ENCODE data around the gene GMDS.

GMDS gene

GRCh38 chr6:2004888-2005287 is 240.5 kb downstream of the GMDS start:
- no peak for TF ChIP-seq CTCF (IDR thresholded peaks at IDR 0.05; ENCODE audit: low read depth, low read length)
- no peak for DNase-seq (ENCODE audit: extremely low read depth, low read depth)

GRCh38 chr6:2000962-2001361 is 244.4 kb downstream of the GMDS start:
- no peak for TF ChIP-seq CTCF (IDR thresholded peaks at IDR 0.05; ENCODE audit: low read depth, low read length)
- DNase-seq (ENCODE audit: extremely low read depth, low read depth) = no peak

- no peak for DNase-seq (ENCODE audit: extremely low read depth, low read depth)
- TF ChIP-seq CTCF (IDR thresholded peaks at IDR 0.05; ENCODE audit: low read depth, low read length) = no peak
Observed at GRCh38 chr6:1997702-1998101, 247.7 kb downstream of the GMDS start.

- DNase-seq (ENCODE audit: extremely low read depth, low read depth) = no peak
- TF ChIP-seq CTCF (IDR thresholded peaks at IDR 0.05; ENCODE audit: low read depth, low read length) = no peak
Observed at GRCh38 chr6:1995636-1996035, 249.8 kb downstream of the GMDS start.

- DNase-seq (ENCODE audit: extremely low read depth, low read depth) = no peak
- TF ChIP-seq CTCF (IDR thresholded peaks at IDR 0.05; ENCODE audit: low read depth, low read length) = no peak
Observed at GRCh38 chr6:1993042-1993441, 252.4 kb downstream of the GMDS start.

GRCh38 chr6:1991332-1991878 is 254.0 kb downstream of the GMDS start:
- no peak for DNase-seq (ENCODE audit: extremely low read depth, low read depth)
- no peak for TF ChIP-seq CTCF (IDR thresholded peaks at IDR 0.05; ENCODE audit: low read depth, low read length)

- TF ChIP-seq CTCF (IDR thresholded peaks at IDR 0.05; ENCODE audit: low read depth, low read length) = no peak
Observed at GRCh38 chr6:1988843-1989242, 256.6 kb downstream of the GMDS start.

More at GRCh38 chr6:1988843-1989242, 256.6 kb downstream of the GMDS start:
- DNase-seq (ENCODE audit: extremely low read depth, low read depth) = no peak

All from AG09319 (cell line).